HepG2 (cell line): ENCODE data around the gene C22orf15. TPM values are rescaled to one million over a fixed set of nuclear protein-coding genes. Genes with fewer than 3 reads are reported as not detected.

Experiments
- CBX1 ChIP-seq: IDR thresholded peaks from one replicate; pipeline ENCODE4 v1.6.1; 2016; ENCODE audit warnings: antibody characterized with exemption, low read depth
- CBX2 ChIP-seq, 2 experiments: fragments of 200-600 bp in 1 of 2; sonication (generic); formaldehyde crosslinking in 1 of 2; IDR thresholded peaks; 2 replicates each; pipeline versions ENCODE4 v1.7.0 to v1.8.1; 2018 to 2022; ENCODE audit warnings: low read depth in 2 of 2, low read length in 1 of 2, mild to moderate bottlenecking in 1 of 2, missing genetic modification reagents in 1 of 2
- ERF ChIP-seq: IDR thresholded peaks from 2 replicates; pipeline ENCODE4 v1.6.1; 2018; ENCODE audit warnings: missing biosample characterization, missing genetic modification reagents
- GMEB1 ChIP-seq: sonication (generic); formaldehyde crosslinking; IDR thresholded peaks from 2 replicates; pipeline ENCODE4 v1.5.1; 2020; ENCODE audit warnings: missing genetic modification reagents, mild to moderate bottlenecking, borderline replicate concordance
- HNF4A ChIP-seq: sonication (generic); formaldehyde crosslinking; IDR thresholded peaks from 2 replicates; pipeline ENCODE4 v1.4.0; 2020; ENCODE audit warnings: missing genetic modification reagents
- KLF15 ChIP-seq: sonication (generic); formaldehyde crosslinking; IDR thresholded peaks from 2 replicates; pipeline ENCODE4 v1.8.1; 2023; ENCODE audit warnings: borderline replicate concordance, mild to moderate bottlenecking, inconsistent platforms, missing genetic modification reagents, mixed read lengths
- MIER3 ChIP-seq: IDR thresholded peaks from 2 replicates; pipeline ENCODE4 v1.6.1; 2016; ENCODE audit warnings: missing compliant biosample characterization, borderline replicate concordance
- MTF1 ChIP-seq: sonication (generic); formaldehyde crosslinking; IDR thresholded peaks from 2 replicates; pipeline ENCODE4 v1.5.0; 2020; ENCODE audit warnings: missing genetic modification reagents
- PAXIP1 ChIP-seq: sonication (generic); formaldehyde crosslinking; conservative IDR thresholded peaks from 2 replicates; pipeline ENCODE4 v1.4.0; 2020; ENCODE audit warnings: mild to moderate bottlenecking, missing genetic modification reagents, moderate library complexity
- POLR2A ChIP-seq, 2 experiments: IDR thresholded peaks; 2 replicates each; pipeline ENCODE4 v1.6.1; 2011; ENCODE audit warnings: low read depth in 2 of 2, low read length in 2 of 2, mild to moderate bottlenecking in 1 of 2, moderate library complexity in 1 of 2; ENCODE audit not compliant: insufficient read depth in 1 of 2
- REL ChIP-seq: sonication (generic); formaldehyde crosslinking; conservative IDR thresholded peaks from 2 replicates; pipeline ENCODE4 v1.8.0; 2022; ENCODE audit warnings: mild to moderate bottlenecking, missing genetic modification reagents, moderate library complexity
- RXRA ChIP-seq: sonication (generic); formaldehyde crosslinking; IDR thresholded peaks from 2 replicates; pipeline ENCODE4 v1.5.1; 2020; ENCODE audit warnings: missing genetic modification reagents
- SCMH1 ChIP-seq: sonication (generic); formaldehyde crosslinking; IDR thresholded peaks from 2 replicates; pipeline ENCODE4 v1.9.0; 2021; ENCODE audit warnings: missing genetic modification reagents, mild to moderate bottlenecking, borderline replicate concordance
- SNAPC5 ChIP-seq: sonication (generic); formaldehyde crosslinking; IDR thresholded peaks from 2 replicates; pipeline ENCODE4 v1.8.1; 2023; ENCODE audit warnings: mild to moderate bottlenecking, missing genetic modification reagents, borderline replicate concordance
- THYN1 ChIP-seq: sonication (generic); formaldehyde crosslinking; IDR thresholded peaks from 2 replicates; pipeline ENCODE4 v1.8.1; 2023; ENCODE audit warnings: low read depth, mild to moderate bottlenecking, moderate library complexity, missing genetic modification reagents, borderline replicate concordance
- ZBTB34 ChIP-seq: sonication (generic); formaldehyde crosslinking; IDR thresholded peaks from 2 replicates; pipeline ENCODE4 v1.8.0; 2022; ENCODE audit warnings: mild to moderate bottlenecking, missing genetic modification reagents
- ZFX ChIP-seq: sonication (generic); formaldehyde crosslinking; IDR thresholded peaks from 2 replicates; pipeline ENCODE4 v1.4.0; 2020; ENCODE audit warnings: mild to moderate bottlenecking, low read depth, missing genetic modification reagents, moderate library complexity
- ZNF253 ChIP-seq: sonication (generic); formaldehyde crosslinking; IDR thresholded peaks from 2 replicates; pipeline ENCODE4 v1.8.0; 2022; ENCODE audit warnings: mild to moderate bottlenecking, missing genetic modification reagents, borderline replicate concordance
- ZNF276 ChIP-seq: sonication (generic); formaldehyde crosslinking; IDR thresholded peaks from 2 replicates; pipeline ENCODE4 v1.4.0; 2020; ENCODE audit warnings: mild to moderate bottlenecking, low read depth, missing genetic modification reagents
- polyA plus RNA-seq, 8 experiments: library from polyadenylated mRNA; depleted of rRNA in 3 of 8; stranded (reverse) in 7 of 8; unstranded in 1 of 8; fragments of >200 nt; fragmentation: Illumina TruSeq in 4 of 8; extraction: Trizol in 4 of 8; gene quantifications; 2 replicates each; pipeline versions ENCODE4 v1.2.1 to v1.2.3, GENCODE V29; 2011 to 2016; ENCODE audit warnings: low read depth in 4 of 8, missing spikeins in 1 of 8, mixed read lengths in 1 of 8; ENCODE audit not compliant: insufficient read depth in 1 of 8
- total RNA-seq, 5 experiments: library from RNA; depleted of rRNA; stranded (reverse); fragments of >200 nt; fragmentation: Illumina TruSeq; extraction: Trizol; gene quantifications; 2 replicates each; pipeline ENCODE4 v1.2.3, GENCODE V29; 2016; ENCODE audit warnings: low read depth in 1 of 5

The C22orf15 gene
- total and polyA plus RNA-seq, 2 of the 13 experiments (the other 11 are each of a cell fraction or from before 2014, with no cell fraction given) = not detected

DNA sequence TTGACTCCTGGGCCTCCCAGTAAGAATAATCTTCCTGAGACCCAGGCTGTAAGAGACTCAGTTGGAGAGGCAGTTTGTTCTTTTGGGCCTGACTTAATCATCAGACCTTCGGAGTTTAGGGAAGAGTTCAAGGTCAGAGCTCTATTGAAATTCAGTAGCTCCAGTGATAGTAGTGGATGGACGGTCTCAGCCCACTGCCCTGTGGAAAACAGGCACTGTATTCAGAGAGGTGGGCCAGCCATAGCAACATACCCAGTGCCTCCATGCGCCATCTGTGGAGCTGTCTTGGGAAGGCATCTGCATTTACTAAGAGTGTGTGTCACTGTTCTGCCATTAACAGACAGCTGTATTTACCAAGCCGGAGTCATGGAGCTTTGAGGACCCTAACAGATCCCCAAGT, 26.8 kb downstream of the C22orf15 start (continued):
- TF ChIP-seq PAXIP1 (peak; percentile 59; the same call in 1 of the 2 replicates), POLR2A (IDR thresholded peaks at IDR 0.05; ENCODE audit: insufficient read depth in 1 of 2, low read depth in 2 of 2, low read length in 2 of 2) (no peak), SNAPC5 (CRISPR knock-in tag) (no peak), KLF15 (no peak), MTF1 (no peak), ZFX (CRISPR knock-in tag) (peak; percentile 49; the same call in 1 of the 2 replicates), RXRA (CRISPR knock-in tag) (peak; percentile 52; the same call in 1 of the 2 replicates), CBX2 (IDR thresholded peaks at IDR 0.05; ENCODE audit: low read depth, low read length) (no peak), CBX2 (CRISPR knock-in tag; IDR thresholded peaks at IDR 0.05; ENCODE audit: low read depth) (no peak), ZBTB34 (CRISPR knock-in tag) (no peak), THYN1 (CRISPR knock-in tag) (no peak), ZNF276 (CRISPR knock-in tag) (no peak), MIER3 (CRISPR knock-in tag) (no peak), CBX1 (no peak), HNF4A (CRISPR knock-in tag) (peak; percentile 55; the same call in 1 of the 2 replicates), REL (CRISPR knock-in tag) (no peak), SCMH1 (no peak), ZNF253 (CRISPR knock-in tag) (no peak), GMEB1 (CRISPR knock-in tag) (no peak; the same call in 1 of the 2 replicates), ERF (CRISPR knock-in tag) (no peak)
